ENCODE results near the gene DNER.

Gene DNER

GRCh38 chr2:229426464-229426863, 287.9 kb downstream of the DNER start:
- TF ChIP-seq CTCF (IDR thresholded peaks at IDR 0.05; ENCODE audit: extremely low read depth, insufficient read depth, missing control alignments), result no peak
- DNase-seq (ENCODE audit: low spot score), result no peak
- in situ Hi-C loops (cut with MboI; ENCODE audit: low pct_unique_long_range_greater_than_20kb, low sequenced_read_pairs, unreplicated experiment), result no loop called here

GRCh38 chr2:229425598-229425997, 288.8 kb downstream of the DNER start:
- TF ChIP-seq CTCF (IDR thresholded peaks at IDR 0.05; ENCODE audit: extremely low read depth, insufficient read depth, missing control alignments), result no peak
- in situ Hi-C loops (cut with MboI; ENCODE audit: low pct_unique_long_range_greater_than_20kb, low sequenced_read_pairs, unreplicated experiment), result no loop called here
- DNase-seq (ENCODE audit: low spot score), result no peak

- DNase-seq (ENCODE audit: low spot score), result no peak
- no peak for TF ChIP-seq CTCF (IDR thresholded peaks at IDR 0.05; ENCODE audit: extremely low read depth, insufficient read depth, missing control alignments)
- in situ Hi-C loops (cut with MboI; ENCODE audit: low pct_unique_long_range_greater_than_20kb, low sequenced_read_pairs, unreplicated experiment), result no loop called here
Measured at GRCh38 chr2:229422063-229422462, 292.3 kb downstream of the DNER start.

GRCh38 chr2:229419158-229419557, 295.2 kb downstream of the DNER start:
- no peak for TF ChIP-seq CTCF (IDR thresholded peaks at IDR 0.05; ENCODE audit: extremely low read depth, insufficient read depth, missing control alignments)
- in situ Hi-C loops (cut with MboI; ENCODE audit: low pct_unique_long_range_greater_than_20kb, low sequenced_read_pairs, unreplicated experiment), result no loop called here
- DNase-seq (ENCODE audit: low spot score), result no peak

- DNase-seq (ENCODE audit: low spot score), result no peak
- in situ Hi-C loops (cut with MboI; ENCODE audit: low pct_unique_long_range_greater_than_20kb, low sequenced_read_pairs, unreplicated experiment), result no loop called here
- no peak for TF ChIP-seq CTCF (IDR thresholded peaks at IDR 0.05; ENCODE audit: extremely low read depth, insufficient read depth, missing control alignments)
Measured at GRCh38 chr2:229417916-229418315, 296.4 kb downstream of the DNER start.

- in situ Hi-C loops (cut with MboI; ENCODE audit: low pct_unique_long_range_greater_than_20kb, low sequenced_read_pairs, unreplicated experiment), result no loop called here
- no peak for DNase-seq (ENCODE audit: low spot score)
- TF ChIP-seq CTCF (IDR thresholded peaks at IDR 0.05; ENCODE audit: extremely low read depth, insufficient read depth, missing control alignments), result no peak
Measured at GRCh38 chr2:229417176-229417575, 297.2 kb downstream of the DNER start.

GRCh38 chr2:229416116-229416694, 298.1 kb downstream of the DNER start:
- DNase-seq (ENCODE audit: low spot score), result no peak
- in situ Hi-C loops (cut with MboI; ENCODE audit: low pct_unique_long_range_greater_than_20kb, low sequenced_read_pairs, unreplicated experiment), result no loop called here
- TF ChIP-seq CTCF (IDR thresholded peaks at IDR 0.05; ENCODE audit: extremely low read depth, insufficient read depth, missing control alignments), result no peak

Data from GM13977 (cell line).